ENCODE data around the gene GRIA1.

Gene GRIA1

GRCh38 chr5:153544706-153545105 lies 54.2 kb downstream of the GRIA1 start:
- Mint-ChIP-seq H3K4me3 (no peak overlapping the region), H3K4me1 (ENCODE audit: low read depth) (no peaks in the 10 kb centered on the region), H3K9me3 (peaks cover 4% of the 10 kb centered on the region), H3K36me3 (ENCODE audit: low read depth) (no peaks in the 10 kb centered on the region), H3K27ac (no peak overlapping the region), H3K27me3 (no peaks in the 10 kb centered on the region)
- no peak for DNase-seq

- peaks cover 4% of the 10 kb centered on the region for H3K9me3 Mint-ChIP-seq
- H3K4me3 Mint-ChIP-seq: no peak overlapping the region
- H3K4me1 Mint-ChIP-seq (ENCODE audit: low read depth): no peaks in the 10 kb centered on the region
- no peak for DNase-seq
- no peaks in the 10 kb centered on the region for H3K36me3 Mint-ChIP-seq (ENCODE audit: low read depth)
- H3K27me3 Mint-ChIP-seq: no peaks in the 10 kb centered on the region
- H3K27ac Mint-ChIP-seq: no peak overlapping the region
These were observed 56.1 kb downstream of the GRIA1 start for GRCh38 chr5:153546566-153546965.

DNA sequence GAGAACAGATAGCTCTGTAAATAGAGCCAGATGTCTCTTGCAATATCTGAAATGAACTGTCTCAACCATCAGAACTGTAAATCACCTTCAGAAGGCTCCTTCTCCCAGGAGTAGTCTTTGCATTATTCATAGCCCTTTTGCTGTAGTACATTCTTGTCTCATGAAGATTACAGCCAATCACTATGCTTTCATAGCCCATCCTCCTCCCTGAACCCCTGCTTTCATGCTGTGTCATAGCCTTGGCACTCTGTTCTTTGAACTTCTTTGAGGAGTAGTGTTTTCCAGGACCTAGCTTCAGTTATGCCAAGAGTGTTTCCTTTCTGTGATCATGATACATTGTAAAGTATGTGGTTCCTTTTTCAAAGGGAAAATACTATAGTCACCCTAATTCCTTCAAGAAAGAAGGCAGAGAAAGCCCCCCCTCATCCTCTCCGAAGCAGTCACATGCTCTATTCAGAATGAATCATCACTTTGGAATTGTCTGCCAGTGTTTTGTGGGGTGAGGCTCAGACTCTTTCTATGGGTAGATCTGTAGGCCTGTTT lies 61.1 kb downstream of the GRIA1 start:
- Mint-ChIP-seq H3K4me1 (ENCODE audit: low read depth) (peaks cover 9% of the 10 kb centered on the region), H3K36me3 (ENCODE audit: low read depth) (no peaks in the 10 kb centered on the region), H3K9me3 (no peaks in the 10 kb centered on the region), H3K27me3 (no peaks in the 10 kb centered on the region), H3K27ac (no peak overlapping the region), H3K4me3 (no peak overlapping the region)
- DNase-seq: no peak

GRCh38 chr5:153552886-153553285 lies 62.4 kb downstream of the GRIA1 start:
- peaks cover 9% of the 10 kb centered on the region for H3K4me1 Mint-ChIP-seq (ENCODE audit: low read depth)

GRCh38 chr5:153555420-153556114 lies 65.1 kb downstream of the GRIA1 start:
- DNase-seq: no peak
- H3K9me3 Mint-ChIP-seq: no peaks in the 10 kb centered on the region
- H3K36me3 Mint-ChIP-seq (ENCODE audit: low read depth): no peaks in the 10 kb centered on the region
- H3K27me3 Mint-ChIP-seq: no peaks in the 10 kb centered on the region
- H3K4me1 Mint-ChIP-seq (ENCODE audit: low read depth): peaks cover 9% of the 10 kb centered on the region
- no peak overlapping the region for H3K27ac Mint-ChIP-seq
- no peak overlapping the region for H3K4me3 Mint-ChIP-seq

More at GRCh38 chr5:153552886-153553285, 62.4 kb downstream of the GRIA1 start:
- H3K9me3 Mint-ChIP-seq: no peaks in the 10 kb centered on the region
- H3K4me3 Mint-ChIP-seq: no peak overlapping the region
- no peaks in the 10 kb centered on the region for H3K27me3 Mint-ChIP-seq
- no peak overlapping the region for H3K27ac Mint-ChIP-seq
- no peak for DNase-seq
- no peaks in the 10 kb centered on the region for H3K36me3 Mint-ChIP-seq (ENCODE audit: low read depth)

DNA sequence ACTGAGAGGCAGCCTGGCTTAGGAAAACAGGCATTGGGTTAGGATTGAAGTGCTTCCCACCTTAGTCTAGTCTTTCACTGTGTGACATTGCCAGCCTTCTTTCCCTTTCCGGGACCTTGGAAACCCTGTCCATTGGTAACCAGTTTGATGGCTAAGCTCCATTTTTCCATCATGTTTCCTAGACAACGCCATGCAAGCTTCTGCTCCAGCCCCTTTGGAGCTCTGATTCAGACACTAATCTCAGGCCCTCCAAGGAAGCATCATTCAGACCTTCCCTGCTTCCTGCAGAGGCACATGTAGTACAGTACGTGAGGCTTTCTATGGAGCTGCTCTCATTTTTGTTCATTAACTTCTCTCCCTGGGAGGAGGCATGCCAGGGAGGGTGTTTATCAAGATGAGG lies 68.5 kb downstream of the GRIA1 start:
- Mint-ChIP-seq H3K36me3 (ENCODE audit: low read depth) (no peaks in the 10 kb centered on the region), H3K4me1 (ENCODE audit: low read depth) (peaks cover 9% of the 10 kb centered on the region), H3K4me3 (no peak overlapping the region), H3K27me3 (no peaks in the 10 kb centered on the region), H3K27ac (no peak overlapping the region), H3K9me3 (no peaks in the 10 kb centered on the region)
- no peak for DNase-seq

DNA sequence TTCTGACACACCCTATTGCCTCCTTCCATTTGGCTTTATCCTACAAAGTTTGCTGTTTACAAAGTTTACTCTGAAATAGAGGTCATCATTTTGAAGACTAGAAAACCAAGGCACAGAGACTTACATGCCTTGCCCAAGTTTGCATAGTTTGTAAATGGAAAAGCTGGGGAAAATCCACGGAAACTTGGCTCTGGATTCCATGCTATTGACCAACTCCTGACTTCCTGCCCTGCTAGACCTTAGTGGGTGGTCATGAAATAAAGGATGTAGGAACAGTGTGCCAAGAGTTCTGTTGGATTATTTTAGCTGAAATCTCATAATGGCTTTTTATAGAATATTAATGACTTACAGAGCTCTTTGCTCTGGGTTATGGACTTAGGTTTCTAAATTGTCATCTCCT lies 69.5 kb downstream of the GRIA1 start:
- no peak overlapping the region for H3K27ac Mint-ChIP-seq
- no peaks in the 10 kb centered on the region for H3K27me3 Mint-ChIP-seq
- no peaks in the 10 kb centered on the region for H3K36me3 Mint-ChIP-seq (ENCODE audit: low read depth)
- H3K4me3 Mint-ChIP-seq: no peak overlapping the region
- H3K4me1 Mint-ChIP-seq (ENCODE audit: low read depth): peaks cover 9% of the 10 kb centered on the region
- DNase-seq: no peak
- H3K9me3 Mint-ChIP-seq: no peaks in the 10 kb centered on the region

- no peaks in the 10 kb centered on the region for H3K27me3 Mint-ChIP-seq
These were observed 71.7 kb downstream of the GRIA1 start for GRCh38 chr5:153562189-153562588.

DNA sequence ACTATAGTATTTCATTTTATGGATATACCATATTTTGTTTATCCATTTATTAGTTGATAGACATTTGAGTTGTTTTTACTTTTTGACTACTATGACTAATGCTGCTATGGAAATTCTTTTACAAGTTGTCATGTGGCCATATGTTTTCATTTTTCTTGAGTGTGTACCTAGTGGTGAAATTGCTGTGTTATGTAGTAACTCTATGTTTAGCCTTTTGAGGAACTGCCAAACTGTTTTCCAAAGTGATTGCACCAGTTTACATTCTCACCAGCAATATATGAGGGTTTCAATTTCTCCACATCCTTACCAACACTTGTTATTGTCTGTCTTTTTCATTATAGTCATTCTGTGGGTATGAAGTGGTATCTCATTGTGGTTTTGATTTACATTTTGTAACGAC lies 75.4 kb downstream of the GRIA1 start:
- Mint-ChIP-seq H3K4me3 (no peak overlapping the region), H3K36me3 (ENCODE audit: low read depth) (no peaks in the 10 kb centered on the region), H3K9me3 (peaks cover 3% of the 10 kb centered on the region), H3K27me3 (no peaks in the 10 kb centered on the region), H3K27ac (no peak overlapping the region), H3K4me1 (ENCODE audit: low read depth) (no peaks in the 10 kb centered on the region)
- no peak for DNase-seq

More at GRCh38 chr5:153562189-153562588, 71.7 kb downstream of the GRIA1 start:
- no peak overlapping the region for H3K27ac Mint-ChIP-seq
- no peaks in the 10 kb centered on the region for H3K36me3 Mint-ChIP-seq (ENCODE audit: low read depth)
- H3K9me3 Mint-ChIP-seq: peaks cover 3% of the 10 kb centered on the region
- H3K4me1 Mint-ChIP-seq (ENCODE audit: low read depth): no peaks in the 10 kb centered on the region
- H3K4me3 Mint-ChIP-seq: no peak overlapping the region
- no peak for DNase-seq

- no peak overlapping the region for H3K4me3 Mint-ChIP-seq
- no peaks in the 10 kb centered on the region for H3K36me3 Mint-ChIP-seq (ENCODE audit: low read depth)
- H3K27ac Mint-ChIP-seq: no peak overlapping the region
- H3K27me3 Mint-ChIP-seq: no peaks in the 10 kb centered on the region
- H3K9me3 Mint-ChIP-seq: peaks cover 3% of the 10 kb centered on the region
- H3K4me1 Mint-ChIP-seq (ENCODE audit: low read depth): no peaks in the 10 kb centered on the region
- DNase-seq: no peak
These were observed 78.6 kb downstream of the GRIA1 start for GRCh38 chr5:153569036-153569435.

DNA sequence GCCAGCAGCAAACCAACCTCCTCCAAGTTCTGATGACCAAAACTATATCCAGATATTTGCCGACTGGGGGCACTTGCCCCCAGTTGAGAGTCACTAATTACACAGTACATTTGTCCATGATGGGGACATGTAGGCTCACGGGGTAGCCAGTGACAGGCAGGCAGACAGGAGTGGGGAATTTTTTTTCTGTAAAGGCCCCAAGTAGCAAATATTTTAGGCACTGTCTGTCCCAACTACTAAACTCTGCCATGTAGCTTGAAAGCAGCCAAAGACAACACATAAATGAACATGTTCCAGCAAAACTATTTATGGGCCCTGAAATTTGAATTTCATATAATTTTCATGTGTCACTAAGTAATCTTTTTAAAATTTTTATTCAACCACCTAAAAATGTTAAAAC lies 80.7 kb downstream of the GRIA1 start:
- H3K27ac Mint-ChIP-seq: no peak overlapping the region
- no peaks in the 10 kb centered on the region for H3K4me1 Mint-ChIP-seq (ENCODE audit: low read depth)
- no peaks in the 10 kb centered on the region for H3K27me3 Mint-ChIP-seq
- no peak for DNase-seq
- H3K4me3 Mint-ChIP-seq: no peak overlapping the region
- peaks cover 3% of the 10 kb centered on the region for H3K9me3 Mint-ChIP-seq
- H3K36me3 Mint-ChIP-seq (ENCODE audit: low read depth): no peaks in the 10 kb centered on the region

GRCh38 chr5:153572411-153573145 lies 82.1 kb downstream of the GRIA1 start:
- Mint-ChIP-seq H3K4me1 (ENCODE audit: low read depth) (no peaks in the 10 kb centered on the region), H3K27me3 (no peaks in the 10 kb centered on the region), H3K9me3 (no peaks in the 10 kb centered on the region), H3K36me3 (ENCODE audit: low read depth) (no peaks in the 10 kb centered on the region), H3K4me3 (no peak overlapping the region), H3K27ac (no peak overlapping the region)
- no peak for DNase-seq

DNA sequence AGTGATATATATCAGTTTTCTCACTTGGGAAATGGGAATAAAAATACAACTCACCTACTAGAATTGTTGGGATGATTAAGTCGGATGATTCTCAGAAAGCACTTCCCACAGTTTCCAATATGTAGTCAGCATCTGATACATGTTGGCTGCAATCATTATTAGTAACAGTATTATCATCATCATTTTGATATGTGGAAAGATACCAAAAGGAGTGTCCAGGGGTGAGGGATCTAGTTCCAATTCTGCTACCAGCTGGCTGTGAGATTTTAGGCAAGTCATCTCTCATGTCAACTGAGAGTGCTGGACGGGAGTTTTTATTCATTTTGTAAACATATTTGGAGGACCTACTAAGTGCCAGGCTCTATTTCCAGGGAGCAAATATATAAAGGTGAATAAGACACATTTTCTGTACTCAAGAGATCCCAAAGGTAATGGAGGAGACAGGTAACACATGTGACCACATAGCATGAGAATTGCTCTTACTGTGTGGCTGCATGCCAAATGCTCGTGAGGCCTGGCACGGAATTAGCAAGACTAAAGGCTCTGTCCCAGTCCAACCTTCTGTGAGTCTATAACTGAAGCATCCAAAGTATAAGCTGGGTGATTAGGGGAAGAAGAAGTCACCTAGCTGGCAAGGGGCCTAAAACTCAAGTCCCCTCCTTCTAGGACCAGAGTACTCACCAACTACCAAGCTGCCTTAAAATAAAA lies 83.0 kb downstream of the GRIA1 start:
- Mint-ChIP-seq H3K27ac (no peak overlapping the region), H3K4me1 (ENCODE audit: low read depth) (no peaks in the 10 kb centered on the region), H3K9me3 (no peaks in the 10 kb centered on the region), H3K27me3 (no peaks in the 10 kb centered on the region), H3K36me3 (ENCODE audit: low read depth) (no peaks in the 10 kb centered on the region), H3K4me3 (no peak overlapping the region)
- DNase-seq: no peak

DNA sequence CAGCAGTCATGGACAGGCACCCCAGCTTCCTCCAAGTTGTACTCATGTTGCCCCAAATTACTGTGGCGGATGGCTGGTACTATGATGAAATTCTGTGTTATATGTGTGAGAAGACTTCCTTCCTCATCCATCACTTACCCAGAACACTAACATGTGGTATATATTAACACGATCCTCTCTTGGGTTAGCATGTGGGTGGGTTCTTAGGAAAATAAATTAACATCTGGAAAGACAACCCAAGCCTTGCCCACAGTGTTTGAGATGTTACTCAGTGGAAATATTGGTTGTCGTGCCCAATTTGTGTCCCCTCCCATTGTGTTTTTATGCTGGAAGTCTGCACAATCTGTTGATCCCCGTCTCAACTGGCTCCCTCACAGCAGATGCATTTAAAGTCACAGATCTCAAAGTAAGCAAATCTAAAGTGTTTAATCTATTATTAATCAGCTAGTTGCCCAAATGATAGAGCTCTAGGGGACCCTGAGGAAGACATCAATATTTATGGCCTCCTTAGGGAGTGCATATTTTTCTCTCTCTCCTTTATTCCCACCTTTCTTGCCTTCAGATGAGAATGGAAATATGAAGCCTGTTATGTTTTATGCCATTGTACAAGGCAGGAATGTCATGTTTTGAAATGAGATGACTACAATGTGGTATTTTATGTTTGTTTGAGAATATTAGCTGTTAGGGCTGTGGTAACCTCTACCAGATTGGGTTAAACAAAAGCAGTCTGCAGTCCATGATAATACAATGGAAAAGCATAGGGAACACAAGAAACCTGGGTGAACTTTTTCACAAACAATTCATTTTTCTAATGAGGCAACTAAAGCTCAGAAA lies 93.9 kb downstream of the GRIA1 start:
- no peaks in the 10 kb centered on the region for H3K36me3 Mint-ChIP-seq (ENCODE audit: low read depth)
- DNase-seq: no peak
- no peak overlapping the region for H3K4me3 Mint-ChIP-seq
- H3K27ac Mint-ChIP-seq: no peak overlapping the region
- H3K4me1 Mint-ChIP-seq (ENCODE audit: low read depth): no peaks in the 10 kb centered on the region
- no peaks in the 10 kb centered on the region for H3K27me3 Mint-ChIP-seq
- H3K9me3 Mint-ChIP-seq: no peaks in the 10 kb centered on the region
